PC-9 (cell line): Measurements from ENCODE around the gene MAPK10. TPM values are rescaled to one million over a fixed set of nuclear protein-coding genes. Genes with fewer than 3 reads are reported as not detected.

Experiments
- BruUV-seq: library from RNA; stranded (reverse); fragments of 400-500 nt; replicated peaks from 2 replicates; lab custom pipeline; 2021; lab: Mats Ljungman, UMichigan
- CTCF ChIA-PET: fragments of 300-600 bp; sonication (Branson Sonifier 250); formaldehyde crosslinking; loops from one replicate; lab custom pipeline; 2022; ENCODE audit warnings: antibody characterized with exemption; lab: Charles Lee
- POLR2A ChIA-PET: fragments of 300-600 bp; sonication (Branson Sonifier 250); formaldehyde crosslinking; loops from one replicate; lab custom pipeline; 2022; ENCODE audit warnings: antibody characterized with exemption; ENCODE audit not compliant: unreplicated experiment; lab: Charles Lee
- DNase-seq, 2 experiments: peaks; one replicate each; pipeline versions ENCODE4 v3.0.0 to v3.0.0-alpha.2; 2015 to 2022; ENCODE audit warnings: mixed read lengths in 1 of 2
- H2AFZ ChIP-seq: fragments of 200-600 bp; sonication (generic); 2 replicates; pipeline ENCODE4 v1.8.1; 2017; ENCODE audit warnings: antibody characterized with exemption
- H3F3A ChIP-seq: fragments of 200-600 bp; sonication (generic); 2 replicates; pipeline ENCODE4 v1.8.1; 2017; ENCODE audit warnings: antibody characterized with exemption, mild to moderate bottlenecking, low read depth; ENCODE audit not compliant: insufficient read depth
- H3K27ac ChIP-seq: fragments of 200-600 bp; sonication (generic); 2 replicates; pipeline ENCODE4 v1.6.1; 2016; ENCODE audit warnings: mixed run types
- H3K27me3 ChIP-seq: fragments of 200-600 bp; sonication (generic); 2 replicates; pipeline ENCODE4 v1.6.1; 2016; ENCODE audit warnings: low read depth, mixed run types; ENCODE audit not compliant: insufficient read depth
- H3K36me3 ChIP-seq: fragments of 200-600 bp; sonication (generic); 2 replicates; pipeline ENCODE4 v1.6.1; 2016; ENCODE audit warnings: low read depth, mixed run types
- H3K4me1 ChIP-seq: fragments of 200-600 bp; sonication (generic); replicated peaks from 2 replicates; pipeline ENCODE4 v1.6.1; 2016; ENCODE audit warnings: mixed run types; ENCODE audit not compliant: insufficient read depth
- H3K4me2 ChIP-seq: fragments of 200-600 bp; sonication (generic); 2 replicates; pipeline ENCODE4 v1.6.1; 2017; ENCODE audit warnings: mixed run types
- H3K4me3 ChIP-seq: fragments of 200-600 bp; sonication (generic); 2 replicates; pipeline ENCODE4 v1.6.1; 2016; ENCODE audit warnings: mixed run types
- H3K79me2 ChIP-seq: fragments of 200-600 bp; sonication (generic); 2 replicates; pipeline ENCODE4 v1.6.1; 2017; ENCODE audit warnings: low read depth, mixed run types
- H3K9me2 ChIP-seq: fragments of 200-600 bp; sonication (generic); 2 replicates; pipeline ENCODE4 v1.8.1; 2017; ENCODE audit warnings: mild to moderate bottlenecking; ENCODE audit not compliant: insufficient read depth
- H3K9me3 ChIP-seq: fragments of 200-600 bp; sonication (generic); 2 replicates; pipeline ENCODE4 v1.8.1; 2016; ENCODE audit warnings: low read depth; ENCODE audit not compliant: insufficient read depth
- H4K20me1 ChIP-seq: fragments of 200-600 bp; sonication (generic); 2 replicates; pipeline ENCODE4 v1.8.1; 2017; ENCODE audit not compliant: insufficient read depth
- CTCF ChIP-seq: fragments of 200-600 bp; sonication (generic); conservative IDR thresholded peaks from 2 replicates; pipeline ENCODE4 v1.6.1; 2017; ENCODE audit warnings: mixed run types, antibody characterized with exemption, mild to moderate bottlenecking, moderate library complexity
- EZH2 ChIP-seq: fragments of 200-600 bp; sonication (generic); IDR thresholded peaks from 2 replicates; pipeline ENCODE4 v1.8.0; 2017; ENCODE audit warnings: antibody characterized with exemption, low read depth
- intact Hi-C: fragments of 100-400 bp; cut with micrococcal nuclease; formaldehyde crosslinking; loops from one replicate; pipeline ENCODE4 v1.10.0; 2022; ENCODE audit not compliant: unreplicated experiment
- total RNA-seq: library from RNA; stranded (reverse); gene quantifications from 2 replicates; pipeline ENCODE4 v1.2.3, GENCODE V29; 2021

Gene MAPK10
- total RNA-seq, 1 experiment from 2014 or later, result 4.2 TPM

GRCh38 chr4:86058621-86059020 is 301.2 kb downstream of the MAPK10 start:
- Histone ChIP-seq H3K27me3 (no peaks in the 10 kb centered on the region), H3K4me1 (no peaks in the 10 kb centered on the region), H2AFZ (no peak overlapping the region), H3K9me2 (no peaks in the 10 kb centered on the region), H3K9me3 (no peaks in the 10 kb centered on the region), H3K79me2 (no peaks in the 10 kb centered on the region), H3K4me2 (no peak overlapping the region), H4K20me1 (no peaks in the 10 kb centered on the region), H3K4me3 (no peak overlapping the region), H3K36me3 (no peaks in the 10 kb centered on the region), H3K27ac (no peak overlapping the region), H3F3A (no peaks in the 10 kb centered on the region)
- CTCF ChIA-PET, result no interaction called here
- DNase-seq, result no peak
- intact Hi-C loops, result no loop called here
- BruUV-seq, result no TSS peak
- POLR2A ChIA-PET, result no interaction called here
- no peak for TF ChIP-seq CTCF
- no peak for TF ChIP-seq EZH2

GRCh38 chr4:86055898-86056297 is 304.0 kb downstream of the MAPK10 start:
- CTCF ChIA-PET, result no interaction called here
- no TSS peak for BruUV-seq
- POLR2A ChIA-PET, result interaction anchor here (0.6 kb wide), 2 partner anchors 150 to 1017 kb away, joined by 7 to 11 read pairs; no protein-coding TSS in a partner anchor

GRCh38 chr4:86054286-86055032 is 305.4 kb downstream of the MAPK10 start:
- intact Hi-C loops, result no loop called here
- no TSS peak for BruUV-seq
- H3K27me3 ChIP-seq, result no peaks in the 10 kb centered on the region

More at GRCh38 chr4:86055898-86056297, 304.0 kb downstream of the MAPK10 start:
- intact Hi-C loops, result no loop called here
- TF ChIP-seq EZH2 (no peak), CTCF (no peak)
- Histone ChIP-seq H3F3A (no peaks in the 10 kb centered on the region), H3K79me2 (no peaks in the 10 kb centered on the region), H3K27ac (no peak overlapping the region), H3K4me2 (no peak overlapping the region), H3K4me3 (no peak overlapping the region), H3K4me1 (no peaks in the 10 kb centered on the region), H3K9me3 (no peaks in the 10 kb centered on the region), H3K36me3 (no peaks in the 10 kb centered on the region), H2AFZ (no peak overlapping the region), H3K9me2 (no peaks in the 10 kb centered on the region), H4K20me1 (no peaks in the 10 kb centered on the region), H3K27me3 (no peaks in the 10 kb centered on the region)
- DNase-seq, result no peak

More at GRCh38 chr4:86054286-86055032, 305.4 kb downstream of the MAPK10 start:
- Histone ChIP-seq H3K36me3 (no peaks in the 10 kb centered on the region), H3K27ac (no peak overlapping the region), H4K20me1 (no peaks in the 10 kb centered on the region), H3K4me3 (no peak overlapping the region), H3K79me2 (no peaks in the 10 kb centered on the region), H3K9me2 (no peaks in the 10 kb centered on the region), H3K4me2 (no peak overlapping the region), H2AFZ (no peak overlapping the region), H3K9me3 (no peaks in the 10 kb centered on the region), H3F3A (no peaks in the 10 kb centered on the region), H3K4me1 (no peaks in the 10 kb centered on the region)
- POLR2A ChIA-PET, result no interaction called here
- TF ChIP-seq CTCF (no peak), EZH2 (no peak)
- DNase-seq, result no peak
- CTCF ChIA-PET, result no interaction called here
